ENCODE measurements around the gene OR4D2.

DNA sequence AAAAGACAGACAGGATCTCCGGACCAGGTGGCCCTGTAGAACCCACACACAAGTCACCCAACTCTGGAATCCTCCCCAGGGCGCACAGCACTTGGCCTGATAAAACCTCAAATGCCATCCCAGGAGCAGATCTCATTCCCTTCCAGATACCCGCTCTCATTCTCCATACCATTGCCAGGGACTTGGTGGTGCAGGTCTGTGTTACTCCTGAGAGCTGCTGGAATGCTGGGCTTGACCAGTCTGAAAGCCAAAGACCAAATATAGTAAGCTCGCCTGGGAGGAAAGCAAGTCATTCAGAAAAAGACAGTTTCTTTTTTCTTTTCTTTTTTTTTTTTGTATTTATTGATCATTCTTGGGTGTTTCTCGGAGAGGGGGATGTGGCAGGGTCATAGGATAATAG lies 41.6 kb downstream of the OR4D2 start:
- TF ChIP-seq POLR2G (IDR thresholded peaks at IDR 0.05; ENCODE audit: low read depth, low read length) (no peak), EP300 (IDR thresholded peaks at IDR 0.05; ENCODE audit: low read depth in 2 of 2, low read length in 2 of 2) (no peak), EP300 (CRISPR knock-in tag; IDR thresholded peaks at IDR 0.05; ENCODE audit: borderline replicate concordance) (no peak)

Measured in HepG2 (cell line).